ENCODE measurements around the gene ABO. TPM values are rescaled to one million over a fixed set of nuclear protein-coding genes. Genes with fewer than 3 reads are reported as not detected.
"Not testable (repeated sequence)": the region's sequence is repeated elsewhere in the genome, so short reads cannot be mapped to it uniquely, and the experiment has no call there.

Gene ABO
- total RNA-seq, 1 donor from 2014 or later = 0.40 TPM

GRCh38 chr9:133251773-133252172 lies 23.2 kb downstream of the ABO start:
- Mint-ChIP-seq H3K36me3 (ENCODE audit: low read depth) (no peaks in the 10 kb centered on the region), H3K4me3 (no peak overlapping the region), H3K27ac (ENCODE audit: unreplicated experiment) (no peak overlapping the region), H3K27me3 (ENCODE audit: low read depth) (peaks cover 27% of the 10 kb centered on the region), H3K4me1 (no peaks in the 10 kb centered on the region), H3K9me3 (no peaks in the 10 kb centered on the region)
- no peak for TF ChIP-seq CTCF (conservative IDR thresholded peaks at IDR 0.05)
- no peak for DNase-seq (ENCODE audit: low read depth, low spot score)

- not testable (repeated sequence) for H3K9me3 Mint-ChIP-seq; H3K27ac Mint-ChIP-seq (ENCODE audit: unreplicated experiment); DNase-seq (ENCODE audit: low read depth, low spot score); H3K4me1 Mint-ChIP-seq; H3K36me3 Mint-ChIP-seq (ENCODE audit: low read depth); H3K4me3 Mint-ChIP-seq
- H3K27me3 Mint-ChIP-seq (ENCODE audit: low read depth) = peaks cover 28% of the 10 kb centered on the region
Observed at GRCh38 chr9:133251221-133251620, 23.8 kb downstream of the ABO start.

GRCh38 chr9:133250741-133251170 lies 24.2 kb downstream of the ABO start:
- H3K9me3 Mint-ChIP-seq = no peaks in the 10 kb centered on the region
- H3K36me3 Mint-ChIP-seq (ENCODE audit: low read depth) = no peaks in the 10 kb centered on the region
- peaks cover 30% of the 10 kb centered on the region for H3K27me3 Mint-ChIP-seq (ENCODE audit: low read depth)
- no peak overlapping the region for H3K27ac Mint-ChIP-seq (ENCODE audit: unreplicated experiment)
- no peak overlapping the region for H3K4me3 Mint-ChIP-seq
- DNase-seq (ENCODE audit: low read depth, low spot score) = no peak
- H3K4me1 Mint-ChIP-seq = peaks cover 1% of the 10 kb centered on the region
- no peak for TF ChIP-seq CTCF (conservative IDR thresholded peaks at IDR 0.05)

GRCh38 chr9:133249337-133249736 lies 25.7 kb downstream of the ABO start:
- H3K27me3 Mint-ChIP-seq (ENCODE audit: low read depth) = peaks cover 38% of the 10 kb centered on the region
- H3K4me1 Mint-ChIP-seq = peaks cover 3% of the 10 kb centered on the region
- no peak for DNase-seq (ENCODE audit: low read depth, low spot score)

GRCh38 chr9:133248726-133249295 lies 26.2 kb downstream of the ABO start:
- peaks cover 40% of the 10 kb centered on the region for H3K27me3 Mint-ChIP-seq (ENCODE audit: low read depth)
- TF ChIP-seq CTCF (conservative IDR thresholded peaks at IDR 0.05) = no peak
- peaks cover 3% of the 10 kb centered on the region for H3K4me1 Mint-ChIP-seq
- H3K36me3 Mint-ChIP-seq (ENCODE audit: low read depth) = no peaks in the 10 kb centered on the region
- no peak overlapping the region for H3K4me3 Mint-ChIP-seq
- no peaks in the 10 kb centered on the region for H3K9me3 Mint-ChIP-seq
- H3K27ac Mint-ChIP-seq (ENCODE audit: unreplicated experiment) = no peak overlapping the region
- no peak for DNase-seq (ENCODE audit: low read depth, low spot score)

More at GRCh38 chr9:133249337-133249736, 25.7 kb downstream of the ABO start:
- Mint-ChIP-seq H3K36me3 (ENCODE audit: low read depth) (no peaks in the 10 kb centered on the region), H3K9me3 (no peaks in the 10 kb centered on the region), H3K27ac (ENCODE audit: unreplicated experiment) (no peak overlapping the region), H3K4me3 (no peak overlapping the region)
- no peak for TF ChIP-seq CTCF (conservative IDR thresholded peaks at IDR 0.05)

GRCh38 chr9:133247632-133248031 lies 27.4 kb downstream of the ABO start:
- H3K36me3 Mint-ChIP-seq (ENCODE audit: low read depth) = no peaks in the 10 kb centered on the region
- H3K27ac Mint-ChIP-seq (ENCODE audit: unreplicated experiment) = no peak overlapping the region
- no peak for TF ChIP-seq CTCF (conservative IDR thresholded peaks at IDR 0.05)
- no peak overlapping the region for H3K4me3 Mint-ChIP-seq
- H3K4me1 Mint-ChIP-seq = peaks cover 3% of the 10 kb centered on the region
- peaks cover 35% of the 10 kb centered on the region for H3K27me3 Mint-ChIP-seq (ENCODE audit: low read depth)
- H3K9me3 Mint-ChIP-seq = no peaks in the 10 kb centered on the region
- no peak for DNase-seq (ENCODE audit: low read depth, low spot score)

All from neural crest cell (in vitro differentiated cells).